ENCODE results near the gene ETV1. TPM values are rescaled to one million over a fixed set of nuclear protein-coding genes. Genes with fewer than 3 reads are reported as not detected.

ETV1 gene
- total and polyA plus RNA-seq, 9 of the 15 experiments (the other 6 are each of a cell fraction or from before 2014, with no cell fraction given) = 7.2 to 27.4 (median 14.0) TPM

DNA sequence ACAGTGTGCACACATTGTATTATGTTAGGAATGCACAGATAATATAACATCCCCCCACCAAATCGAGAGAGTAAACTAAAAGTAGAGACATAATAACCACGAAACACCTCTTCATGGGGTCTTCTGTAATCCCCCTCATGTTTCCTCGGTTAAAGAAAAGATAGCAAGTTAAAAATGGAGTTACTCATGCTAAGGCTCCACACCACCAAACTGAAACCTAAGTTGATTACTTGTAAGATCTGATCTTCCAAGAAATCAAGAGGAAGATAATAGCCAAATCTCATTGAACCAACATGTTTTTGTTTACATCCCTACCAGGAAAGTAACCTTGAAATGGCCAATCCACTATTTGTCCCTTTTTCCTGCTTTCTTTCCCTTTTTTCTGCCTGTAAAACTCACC lies 11.7 kb upstream of the ETV1 start (continued):
- peak; percentile 42; the same call in 1 of the 2 replicates for TF ChIP-seq NFIX (CRISPR knock-in tag; IDR thresholded peaks at IDR 0.05; ENCODE audit: low read depth)
- TF ChIP-seq ZNF766 (CRISPR knock-in tag; conservative IDR thresholded peaks at IDR 0.05) = peak; percentile 89
- no peak for TF ChIP-seq CHCHD3 (CRISPR knock-in tag; IDR thresholded peaks at IDR 0.05)
- TF ChIP-seq TCFL5 (CRISPR knock-in tag; conservative IDR thresholded peaks at IDR 0.05) = peak; percentile 88
- TF ChIP-seq, protein P1, sequence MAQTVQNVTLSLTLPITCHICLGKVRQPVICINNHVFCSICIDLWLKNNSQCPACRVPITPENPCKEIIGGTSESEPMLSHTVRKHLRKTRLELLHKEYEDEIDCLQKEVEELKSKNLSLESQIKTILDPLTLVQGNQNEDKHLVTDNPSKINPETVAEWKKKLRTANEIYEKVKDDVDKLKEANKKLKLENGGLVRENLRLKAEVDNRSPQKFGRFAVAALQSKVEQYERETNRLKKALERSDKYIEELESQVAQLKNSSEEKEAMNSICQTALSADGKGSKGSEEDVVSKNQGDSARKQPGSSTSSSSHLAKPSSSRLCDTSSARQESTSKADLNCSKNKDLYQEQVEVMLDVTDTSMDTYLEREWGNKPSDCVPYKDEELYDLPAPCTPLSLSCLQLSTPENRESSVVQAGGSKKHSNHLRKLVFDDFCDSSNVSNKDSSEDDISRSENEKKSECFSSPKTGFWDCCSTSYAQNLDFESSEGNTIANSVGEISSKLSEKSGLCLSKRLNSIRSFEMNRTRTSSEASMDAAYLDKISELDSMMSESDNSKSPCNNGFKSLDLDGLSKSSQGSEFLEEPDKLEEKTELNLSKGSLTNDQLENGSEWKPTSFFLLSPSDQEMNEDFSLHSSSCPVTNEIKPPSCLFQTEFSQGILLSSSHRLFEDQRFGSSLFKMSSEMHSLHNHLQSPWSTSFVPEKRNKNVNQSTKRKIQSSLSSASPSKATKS (CRISPR knock-in tag; IDR thresholded peaks at IDR 0.05) = 0 out of 2 replicates have a peak, but pooled peaks have one; percentile 48
- peak; percentile 85; the same call in 1 of the 2 replicates for TF ChIP-seq ZNF644 (tag; IDR thresholded peaks at IDR 0.05; ENCODE audit: low read depth)
- TF ChIP-seq MEF2D (tag; conservative IDR thresholded peaks at IDR 0.05; ENCODE audit: low read depth) = peak; percentile 96
- TF ChIP-seq, protein P2, sequence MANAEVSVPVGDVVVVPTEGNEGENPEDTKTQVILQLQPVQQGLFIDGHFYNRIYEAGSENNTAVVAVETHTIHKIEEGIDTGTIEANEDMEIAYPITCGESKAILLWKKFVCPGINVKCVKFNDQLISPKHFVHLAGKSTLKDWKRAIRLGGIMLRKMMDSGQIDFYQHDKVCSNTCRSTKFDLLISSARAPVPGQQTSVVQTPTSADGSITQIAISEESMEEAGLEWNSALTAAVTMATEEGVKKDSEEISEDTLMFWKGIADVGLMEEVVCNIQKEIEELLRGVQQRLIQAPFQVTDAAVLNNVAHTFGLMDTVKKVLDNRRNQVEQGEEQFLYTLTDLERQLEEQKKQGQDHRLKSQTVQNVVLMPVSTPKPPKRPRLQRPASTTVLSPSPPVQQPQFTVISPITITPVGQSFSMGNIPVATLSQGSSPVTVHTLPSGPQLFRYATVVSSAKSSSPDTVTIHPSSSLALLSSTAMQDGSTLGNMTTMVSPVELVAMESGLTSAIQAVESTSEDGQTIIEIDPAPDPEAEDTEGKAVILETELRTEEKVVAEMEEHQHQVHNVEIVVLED (CRISPR knock-in tag; IDR thresholded peaks at IDR 0.05) = peak; percentile 67
- TF ChIP-seq ATF4 (CRISPR knock-in tag; IDR thresholded peaks at IDR 0.05) = peak; percentile 80
- TF ChIP-seq BCL6 (CRISPR knock-in tag; IDR thresholded peaks at IDR 0.05) = peak; percentile 82; the same call in 1 of the 2 replicates
- TF ChIP-seq DIDO1 (tag; IDR thresholded peaks at IDR 0.05; ENCODE audit: low read depth) = peak; percentile 83
- TF ChIP-seq, protein P3, sequence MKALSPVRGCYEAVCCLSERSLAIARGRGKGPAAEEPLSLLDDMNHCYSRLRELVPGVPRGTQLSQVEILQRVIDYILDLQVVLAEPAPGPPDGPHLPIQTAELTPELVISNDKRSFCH (CRISPR knock-in tag; IDR thresholded peaks at IDR 0.05) = peak; percentile 80; the same call in 1 of the 2 replicates
- TF ChIP-seq, protein P3 (tag; IDR thresholded peaks at IDR 0.05) = peak; percentile 97
- peak; percentile 85 for TF ChIP-seq ZNF354B (CRISPR knock-in tag; IDR thresholded peaks at IDR 0.05)
- TF ChIP-seq NFXL1 (CRISPR knock-in tag; IDR thresholded peaks at IDR 0.05) = peak; percentile 85; the same call in 1 of the 2 replicates
- TF ChIP-seq HNRNPLL (IDR thresholded peaks at IDR 0.05; ENCODE audit: low read depth, low read length, poor library complexity, severe bottlenecking) = no peak
- peak; percentile 84; the same call in 1 of the 2 replicates for TF ChIP-seq FOXO4 (CRISPR knock-in tag; IDR thresholded peaks at IDR 0.05)
- TF ChIP-seq ZNF212 (CRISPR knock-in tag; IDR thresholded peaks at IDR 0.05) = 0 out of 2 replicates have a peak, but pooled peaks have one; percentile 50
- no peak for TF ChIP-seq YY1 (IDR thresholded peaks at IDR 0.05; ENCODE audit: borderline replicate concordance in 1 of 3, control insufficient read depth in 1 of 3, extremely low read depth in 1 of 3, insufficient read depth in 3 of 3, insufficient read length in 1 of 3, insufficient replicate concordance in 2 of 3, low read depth in 1 of 3, low read length in 2 of 3)
